Transverse colon (tissue), 3 donors: Measurements from ENCODE around the gene FANCG.

Experiments
- CTCF ChIP-seq, 5 experiments: fragments of 200-600 bp in 3 of 5; fragments of 450-650 bp in 2 of 5; sonication (generic) in 3 of 5; IDR thresholded peaks; 1 replicate in 2 of 5; 2 replicates in 3 of 5; pipeline ENCODE4 v1.5.1; 2016 to 2017; ENCODE audit warnings: antibody characterized with exemption in 5 of 5, inconsistent platforms in 3 of 5, mild to moderate bottlenecking in 2 of 5, moderate library complexity in 1 of 5
- EP300 ChIP-seq: sonication (generic); formaldehyde crosslinking; IDR thresholded peaks from one replicate; pipeline ENCODE4 v1.6.1; 2017; ENCODE audit warnings: antibody characterized with exemption, low read depth
- POLR2A ChIP-seq: fragments of 450-650 bp; IDR thresholded peaks from one replicate; pipeline ENCODE4 v1.6.1; 2016; ENCODE audit warnings: antibody characterized with exemption, mild to moderate bottlenecking, moderate library complexity

GRCh38 chr9:35102769-35103659 lies 23.3 kb upstream of the FANCG start, which contains the start of gene STOML2:
- TF ChIP-seq CTCF (IDR thresholded peaks at IDR 0.05), result no peak
- peak; percentile 74 for TF ChIP-seq POLR2A
- TF ChIP-seq EP300, result no peak
